ENCODE measurements around the gene HOXB3.
"Not testable (repeated sequence)": the region's sequence is repeated elsewhere in the genome, so short reads cannot be mapped to it uniquely, and the experiment has no call there.

Gene HOXB3

DNA sequence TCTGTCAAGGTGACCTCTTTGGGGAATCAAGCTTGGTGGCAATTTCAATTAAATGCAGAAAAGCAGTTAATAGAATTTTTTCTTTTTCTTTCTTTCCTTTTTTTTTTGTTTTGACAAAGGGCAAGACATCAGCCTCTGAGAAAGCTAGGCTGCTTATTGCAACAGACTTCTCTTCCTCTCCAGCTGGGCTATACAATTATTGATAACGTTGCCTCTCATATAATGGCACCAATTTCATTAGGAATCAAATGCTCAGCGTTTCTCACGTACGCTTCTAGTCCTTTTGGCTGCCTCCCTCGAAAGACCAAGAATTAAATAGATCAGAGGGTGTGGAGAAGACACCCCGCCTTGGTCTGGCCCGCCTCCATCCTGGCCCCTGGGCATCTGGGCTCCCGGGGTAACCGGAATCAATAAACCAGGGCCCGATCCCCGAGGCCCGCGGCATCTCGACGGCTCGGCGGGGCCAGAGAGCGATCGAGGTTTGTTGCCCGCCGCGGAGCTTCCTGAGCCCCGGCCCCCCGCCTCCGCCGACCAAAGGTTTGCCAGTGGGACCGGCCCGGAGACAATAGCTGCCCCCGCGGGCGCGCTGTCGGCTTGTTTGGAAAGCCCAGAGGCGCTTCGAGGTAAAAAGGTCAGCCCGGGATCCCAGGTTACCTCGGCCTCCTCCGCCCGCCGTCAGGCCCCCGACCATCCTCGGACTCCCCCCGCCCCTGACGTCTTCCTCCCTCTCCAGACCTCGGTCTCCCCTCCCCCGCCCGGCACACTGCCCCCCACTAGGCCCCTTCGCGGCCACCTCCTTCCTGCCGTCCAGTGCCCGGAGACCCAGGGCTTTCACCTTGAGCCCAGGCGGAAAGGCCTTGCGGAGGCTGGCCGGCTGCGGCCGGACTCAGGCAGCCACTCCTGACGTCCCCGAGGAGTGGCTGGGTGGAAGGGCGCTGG, 63.2 kb downstream of the HOXB3 start:
- DNase-seq (ENCODE audit: low read depth in 2 of 2) = no peak

DNA sequence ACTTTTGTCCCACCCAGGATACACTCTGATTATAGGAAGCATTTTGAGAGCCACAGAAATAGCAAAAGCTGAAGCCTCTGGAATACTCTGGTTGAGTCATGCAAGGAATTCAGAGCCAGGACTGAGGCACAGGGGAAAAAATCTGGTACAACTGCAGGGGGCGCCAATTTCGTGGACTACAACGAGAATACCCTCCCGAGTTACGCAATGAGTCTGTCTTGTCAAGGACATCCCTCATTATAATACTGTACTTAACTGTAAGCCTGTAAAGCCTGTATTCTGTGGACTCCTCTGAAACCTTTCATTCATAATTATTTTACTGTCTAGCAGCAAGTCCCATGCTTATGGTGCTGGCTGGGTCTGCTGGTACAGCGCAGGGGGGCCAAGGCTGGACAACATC, 67.0 kb downstream of the HOXB3 start:
- no peak for DNase-seq (ENCODE audit: low read depth in 2 of 2)

DNA sequence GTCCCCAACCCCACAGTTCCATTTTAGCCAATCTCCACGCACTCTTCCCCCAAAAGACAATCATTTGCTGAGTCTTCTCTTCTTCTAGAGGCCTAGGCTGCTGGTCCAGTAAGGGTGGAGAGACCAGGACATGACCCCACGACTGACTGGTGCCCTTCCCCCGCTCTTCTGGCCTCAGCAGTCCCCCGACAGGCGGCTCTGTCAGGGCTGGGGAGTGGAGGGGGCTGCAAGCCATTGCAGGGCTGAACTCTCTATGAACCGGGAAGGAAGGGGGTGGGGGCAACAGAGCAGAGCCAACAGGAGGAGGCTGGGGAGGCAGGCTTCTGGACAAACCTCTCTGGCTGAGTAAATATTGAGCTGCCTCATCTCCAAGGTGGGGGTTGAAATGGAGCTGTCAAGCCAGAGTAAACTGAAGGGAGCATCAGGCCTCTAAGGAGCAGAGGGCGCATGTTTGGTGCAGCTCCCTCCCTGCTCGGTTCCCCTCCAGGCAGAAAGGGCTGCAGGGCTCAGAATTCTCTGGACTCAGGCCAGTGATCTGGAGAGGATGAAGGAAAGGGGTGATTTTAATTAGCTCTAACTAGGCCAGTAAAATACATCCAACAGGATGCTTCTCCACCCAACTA, 67.9 kb downstream of the HOXB3 start:
- DNase-seq (ENCODE audit: low read depth in 2 of 2) = no peak

DNA sequence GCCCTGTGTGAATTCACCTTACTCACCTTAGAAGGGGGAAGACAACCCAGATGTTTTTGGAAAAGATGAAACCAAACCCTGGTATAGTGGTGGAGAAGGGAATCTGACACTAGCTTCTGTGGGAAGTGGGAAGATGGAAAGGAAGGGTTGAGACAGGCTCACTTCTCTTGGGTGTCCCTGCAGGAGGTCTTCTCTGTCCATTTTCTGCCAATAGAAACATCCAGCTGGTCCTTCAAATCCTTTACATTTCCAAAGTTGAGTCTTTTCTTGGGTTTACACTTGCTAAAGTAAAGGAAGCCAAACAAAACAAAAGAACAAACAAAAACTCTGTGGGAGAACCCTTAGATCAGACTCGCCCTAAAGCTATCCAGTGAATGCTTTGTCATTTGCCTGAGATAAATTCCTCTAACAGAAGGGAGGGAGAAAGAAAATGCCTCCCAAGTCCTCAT, 69.4 kb downstream of the HOXB3 start:
- DNase-seq (ENCODE audit: low read depth in 2 of 2) = no peak

DNA sequence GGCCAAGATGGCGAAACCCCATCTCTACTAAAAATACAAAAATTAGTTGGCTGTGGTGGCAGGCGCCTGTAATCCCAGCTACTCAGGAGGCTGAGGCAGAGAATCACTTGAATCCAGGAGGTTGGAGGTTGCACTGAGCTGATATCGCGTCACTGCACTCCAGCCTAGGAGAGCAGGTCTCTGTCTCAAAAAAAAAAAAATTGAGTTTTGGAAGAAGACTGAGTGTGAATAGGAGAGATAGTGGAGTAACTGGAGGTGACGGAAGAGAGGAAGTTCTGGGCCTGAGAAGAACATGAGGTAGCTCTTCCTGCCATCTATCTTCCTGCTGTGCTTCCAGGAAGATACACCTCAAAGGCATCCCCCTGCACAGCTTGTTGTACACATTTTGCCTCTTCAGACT, 70.6 kb downstream of the HOXB3 start:
- DNase-seq (ENCODE audit: low read depth in 2 of 2) = no peak

DNA sequence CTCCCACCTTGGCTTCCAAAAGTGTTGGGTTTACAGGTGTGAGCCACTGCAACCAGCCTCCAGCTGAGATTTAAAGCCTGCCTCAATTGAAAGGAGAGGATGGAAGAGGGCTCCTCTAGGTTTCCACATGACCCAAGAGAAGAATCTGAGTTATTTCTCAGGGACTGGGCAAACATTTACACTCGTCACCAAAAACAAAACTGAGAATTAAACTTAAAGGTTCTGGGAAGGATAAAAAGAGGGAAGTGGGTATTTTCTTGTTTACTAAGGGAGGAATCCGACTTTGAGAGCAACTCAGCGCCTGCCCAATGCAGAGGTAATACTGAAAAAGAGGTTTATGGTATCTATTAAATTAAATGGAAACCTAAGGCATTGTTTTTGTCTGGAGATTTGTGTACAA, 72.6 kb downstream of the HOXB3 start:
- no peak for DNase-seq (ENCODE audit: low read depth in 2 of 2)

DNA sequence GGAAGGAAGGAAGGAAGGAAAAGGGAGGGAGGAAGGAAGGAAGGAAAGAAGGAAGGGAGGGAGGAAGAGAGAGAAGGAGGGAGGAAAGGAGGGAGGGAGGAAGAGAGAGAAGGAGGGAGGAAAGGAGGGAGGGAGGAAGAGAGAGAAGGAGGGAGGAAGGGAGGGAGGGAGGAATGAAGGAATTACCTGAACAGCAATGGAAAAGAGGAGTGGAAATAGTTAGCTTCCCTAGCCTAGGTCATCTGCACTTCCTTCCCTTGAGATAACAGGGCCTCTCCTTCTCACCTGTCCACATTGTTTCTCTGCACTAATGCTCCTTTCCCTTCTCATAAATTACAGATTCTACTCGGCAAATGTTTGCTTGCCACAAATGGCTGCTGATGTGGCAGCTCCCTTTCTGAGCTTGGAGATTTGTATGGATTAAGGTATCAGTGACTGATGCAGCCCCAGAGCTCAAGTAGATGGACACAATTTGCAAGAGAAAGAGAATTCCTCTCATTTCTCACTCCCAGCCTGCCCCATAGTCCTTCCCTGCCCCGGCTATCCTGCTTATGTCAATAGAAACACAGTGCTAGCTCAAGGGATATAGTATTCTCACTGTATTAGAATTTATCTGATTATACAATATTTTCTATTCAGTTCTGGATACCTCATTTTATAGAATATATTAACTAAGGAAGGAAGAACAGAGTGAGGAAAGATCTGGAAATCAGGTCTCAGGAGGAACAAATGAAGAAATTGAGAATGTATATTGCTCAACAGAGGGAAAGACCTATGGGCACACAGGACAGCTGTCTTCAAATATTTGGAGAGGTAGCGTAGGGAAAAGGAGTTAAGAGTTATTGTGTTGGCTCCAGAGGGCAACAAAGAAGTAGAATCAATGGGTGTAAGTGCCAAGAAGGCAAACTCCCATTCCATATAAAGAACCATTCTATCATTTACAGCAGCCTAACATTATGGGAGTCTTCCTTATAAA, 73.8 kb downstream of the HOXB3 start:
- no peak for DNase-seq (ENCODE audit: low read depth in 2 of 2)

DNA sequence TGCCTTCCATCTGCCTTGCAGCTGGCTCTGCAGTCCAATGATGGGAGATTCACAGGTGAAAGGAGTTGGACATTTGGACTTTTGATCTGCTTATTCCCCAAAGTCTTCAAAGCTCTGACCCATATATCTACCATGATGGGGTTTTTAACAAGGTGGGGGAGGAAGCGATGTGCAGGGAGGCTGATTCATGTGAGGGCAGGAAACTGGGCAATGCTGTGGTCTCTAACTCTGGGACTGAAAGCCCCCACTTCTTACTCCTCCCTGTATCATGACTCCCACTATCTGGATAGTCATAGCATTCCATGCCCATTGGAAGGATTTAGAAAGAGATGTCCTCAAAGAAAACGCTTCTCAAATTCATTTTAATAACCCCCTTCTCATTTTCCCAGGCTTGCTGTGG, 75.6 kb downstream of the HOXB3 start:
- no peak for DNase-seq (ENCODE audit: low read depth in 2 of 2)

DNA sequence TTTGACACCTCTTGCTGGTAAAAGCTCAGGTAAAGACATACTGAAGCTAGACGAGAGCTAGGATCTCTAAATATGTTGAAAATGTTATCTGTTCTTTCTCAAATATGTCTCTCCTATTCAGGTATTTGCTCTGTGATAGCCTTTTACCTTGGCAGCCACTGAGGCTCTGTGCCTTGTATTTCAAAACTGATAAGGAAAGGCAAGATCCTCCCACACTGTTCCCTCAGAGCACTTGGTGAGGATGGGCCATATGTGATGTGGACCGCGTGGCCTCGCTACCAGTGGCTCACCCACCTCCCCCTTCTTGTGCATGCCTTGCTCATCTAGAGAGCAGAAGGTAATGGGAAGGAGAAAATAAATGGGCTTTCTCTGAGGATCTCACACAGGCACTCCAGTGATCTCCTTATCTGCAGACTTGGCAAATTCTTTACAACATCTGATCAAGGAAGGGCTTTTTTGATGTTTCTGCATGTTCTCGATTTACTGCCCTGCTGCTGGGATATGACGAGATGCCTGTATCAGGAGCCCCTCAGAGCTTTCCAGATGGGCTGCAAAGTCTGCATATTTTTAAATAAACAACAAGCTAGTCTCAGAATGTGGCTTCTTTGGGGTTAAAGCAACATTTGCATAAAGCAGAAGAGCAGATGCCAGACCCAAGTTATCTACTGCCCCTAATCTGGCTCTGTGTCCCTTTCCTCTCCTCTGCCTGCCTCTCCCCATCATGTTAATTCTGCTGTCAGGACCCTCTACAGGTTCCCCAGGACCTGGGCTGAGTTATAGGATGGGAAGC, 76.2 kb downstream of the HOXB3 start:
- DNase-seq (ENCODE audit: low read depth in 2 of 2) = no peak

DNA sequence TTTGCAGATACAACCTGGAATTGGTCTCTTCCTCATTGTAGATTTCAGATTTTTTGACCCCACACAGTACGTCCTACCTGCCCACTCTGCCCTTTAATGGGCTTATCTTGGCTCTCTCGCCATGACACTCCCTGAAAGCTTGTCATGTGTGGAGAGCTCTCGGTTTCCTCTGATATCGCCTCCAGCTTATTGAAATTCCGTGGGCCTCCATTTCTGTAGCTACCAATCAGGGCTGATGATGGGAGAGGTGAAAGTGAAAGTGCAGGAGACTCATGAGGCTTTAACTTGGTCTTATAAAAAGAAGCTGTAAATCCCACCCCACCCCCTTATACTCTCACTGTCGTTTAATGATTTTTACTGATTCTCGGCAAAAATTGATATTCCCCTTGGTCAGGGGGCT, 76.9 kb downstream of the HOXB3 start:
- no peak for DNase-seq (ENCODE audit: low read depth in 2 of 2)

DNA sequence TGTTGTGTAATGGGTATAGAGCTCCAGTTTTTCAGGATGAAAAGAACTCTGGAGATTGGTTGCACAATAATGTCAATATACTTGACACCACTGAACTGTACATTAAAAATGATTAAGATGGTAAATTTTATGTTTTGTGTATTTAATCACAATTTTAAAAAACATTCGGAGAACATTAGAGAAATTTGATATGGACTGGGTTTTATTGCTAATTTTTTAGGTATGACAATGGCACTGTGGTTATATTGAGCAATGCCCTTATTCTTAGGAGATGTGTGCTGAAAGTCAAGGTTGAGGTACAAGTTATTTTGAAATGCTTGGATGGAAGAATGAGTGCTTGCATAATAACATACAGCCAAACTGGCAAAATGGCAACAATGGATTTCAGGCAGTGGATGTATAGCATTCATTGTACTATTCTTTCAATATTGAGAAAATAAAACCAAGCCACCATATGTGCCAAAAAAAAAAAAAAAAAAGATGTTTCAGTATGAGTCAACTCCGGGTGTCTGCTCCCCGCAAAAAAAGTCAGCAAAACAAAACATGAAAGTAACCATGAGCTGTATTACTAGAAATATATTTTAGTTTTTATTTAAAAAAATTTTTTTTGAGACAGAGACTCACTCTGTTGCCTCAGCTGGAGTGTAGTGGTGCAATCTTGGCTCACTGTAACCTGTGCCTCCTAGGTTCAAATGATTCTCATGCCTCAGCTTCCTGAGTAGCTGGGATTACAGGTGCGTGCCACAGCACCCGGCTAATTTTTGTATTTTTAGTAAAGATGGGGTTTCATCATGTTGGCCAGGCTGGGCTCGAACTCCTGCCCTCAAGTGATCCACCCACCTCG, 79.1 kb downstream of the HOXB3 start:
- DNase-seq (ENCODE audit: low read depth in 2 of 2) = no peak

DNA sequence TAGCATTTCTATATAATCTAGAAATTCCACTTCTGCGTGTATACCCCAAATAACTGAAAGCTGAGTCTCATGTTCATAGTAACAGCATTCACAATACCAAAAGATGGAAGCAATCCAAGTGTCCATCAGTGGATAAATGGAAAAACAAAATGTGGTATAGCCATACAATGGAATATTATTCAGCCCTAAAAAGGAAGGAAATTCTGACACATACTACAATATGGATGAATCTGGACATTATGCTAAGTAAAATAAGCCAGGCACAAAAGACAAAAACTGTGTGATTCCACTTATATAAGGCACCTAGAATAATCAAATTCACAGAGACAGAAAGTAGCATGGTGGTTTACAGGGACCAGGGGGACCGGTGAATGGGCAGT, 79.7 kb downstream of the HOXB3 start:
- no peak for DNase-seq (ENCODE audit: low read depth in 2 of 2)

DNA sequence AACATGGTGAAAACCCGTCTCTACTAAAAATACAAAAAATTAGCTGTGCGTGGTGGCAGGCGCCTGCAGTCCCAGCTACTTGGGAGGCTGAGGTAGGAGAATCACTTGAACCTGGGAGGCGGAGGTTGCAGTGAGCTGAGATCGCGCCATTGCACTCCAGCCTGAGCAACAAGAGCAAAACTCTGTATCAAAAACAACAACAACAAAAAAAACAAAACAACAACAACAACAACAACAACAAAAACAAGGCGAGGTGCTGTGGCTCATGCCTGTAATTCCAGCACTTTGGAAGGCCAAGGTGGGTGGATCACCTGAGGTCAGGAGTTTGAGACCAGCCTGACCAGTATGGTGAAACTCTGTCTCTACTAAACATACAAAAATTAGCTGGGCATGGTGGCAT, 80.3 kb downstream of the HOXB3 start:
- DNase-seq (ENCODE audit: low read depth in 2 of 2) = not testable (repeated sequence)

DNA sequence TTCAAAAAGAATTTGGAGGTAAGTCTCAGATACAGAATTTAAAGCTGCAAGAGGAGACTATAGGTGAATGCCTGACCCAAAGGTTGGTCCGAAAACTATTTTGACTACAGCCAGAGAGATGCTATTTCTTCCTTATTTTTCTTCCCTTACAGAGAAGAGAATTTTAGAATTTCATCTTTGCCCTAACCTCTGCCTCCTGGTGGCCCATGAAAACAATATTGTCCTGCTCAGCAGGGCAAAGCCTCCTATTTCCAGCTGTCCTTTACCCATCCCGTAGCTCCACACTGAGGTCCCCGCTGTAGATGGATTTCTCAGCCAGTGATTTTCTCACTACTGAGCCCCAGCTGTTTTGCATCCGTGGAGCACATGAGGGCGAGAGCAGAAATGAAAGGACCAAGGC, 83.8 kb downstream of the HOXB3 start:
- DNase-seq (ENCODE audit: low read depth in 2 of 2) = no peak

DNA sequence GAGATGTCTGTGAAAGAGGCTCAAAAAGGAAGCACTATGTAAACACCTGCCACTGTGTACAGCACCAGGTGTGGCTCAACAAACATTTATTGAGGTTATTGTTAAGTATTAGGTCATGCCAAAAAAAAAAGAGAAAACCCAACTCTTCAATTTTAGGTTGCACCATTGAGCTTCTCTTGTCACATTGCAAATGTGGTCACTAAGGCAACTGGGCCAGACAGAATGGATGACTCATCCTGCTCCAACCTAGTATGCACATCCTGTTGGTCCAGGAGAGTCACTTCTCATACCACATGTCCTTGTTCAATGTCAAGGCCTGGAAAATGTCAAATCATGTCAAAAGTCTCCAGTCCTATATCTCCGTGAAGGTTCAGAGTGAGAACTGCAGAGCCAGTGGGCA, 84.3 kb downstream of the HOXB3 start:
- DNase-seq (ENCODE audit: low read depth in 2 of 2) = no peak

DNA sequence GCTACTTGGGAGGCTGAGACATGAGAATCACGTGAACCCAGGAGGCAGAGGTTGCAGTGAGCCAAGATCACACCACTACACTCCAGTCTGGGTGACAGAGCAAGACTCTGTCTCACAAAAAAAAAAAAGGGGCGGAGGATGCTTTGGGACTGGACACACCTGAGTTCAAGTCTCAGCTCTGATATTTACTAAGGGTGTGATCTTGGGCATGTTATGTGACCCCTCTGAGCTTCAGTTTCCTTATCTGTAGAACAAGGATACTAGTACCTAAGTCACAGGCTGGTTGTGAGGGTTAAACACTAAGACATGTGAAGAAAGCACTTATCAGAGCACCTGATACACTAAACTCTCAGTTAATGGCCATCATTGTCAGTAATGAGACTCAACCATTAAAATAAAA, 85.1 kb downstream of the HOXB3 start:
- no peak for DNase-seq (ENCODE audit: low read depth in 2 of 2)

DNA sequence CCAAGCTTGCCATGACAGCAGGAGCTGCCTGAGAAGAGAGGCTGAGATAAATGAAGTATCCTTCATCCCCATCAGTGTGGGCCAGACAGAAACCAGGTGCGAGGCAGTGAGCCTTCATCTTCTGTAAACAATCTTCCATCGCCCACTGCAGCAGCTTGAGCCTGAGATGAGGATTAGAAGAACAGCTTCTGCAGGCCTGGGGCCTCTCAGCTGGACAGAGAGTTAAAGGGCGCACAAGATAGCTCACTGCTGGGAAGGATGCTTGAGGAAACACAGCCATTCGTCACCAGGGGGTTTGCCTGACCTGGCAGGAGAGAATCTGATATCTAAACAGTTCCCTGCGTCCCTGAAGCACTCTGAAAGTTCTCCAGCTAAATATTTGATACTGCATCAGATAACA, 86.3 kb downstream of the HOXB3 start:
- DNase-seq (ENCODE audit: low read depth in 2 of 2) = no peak

DNA sequence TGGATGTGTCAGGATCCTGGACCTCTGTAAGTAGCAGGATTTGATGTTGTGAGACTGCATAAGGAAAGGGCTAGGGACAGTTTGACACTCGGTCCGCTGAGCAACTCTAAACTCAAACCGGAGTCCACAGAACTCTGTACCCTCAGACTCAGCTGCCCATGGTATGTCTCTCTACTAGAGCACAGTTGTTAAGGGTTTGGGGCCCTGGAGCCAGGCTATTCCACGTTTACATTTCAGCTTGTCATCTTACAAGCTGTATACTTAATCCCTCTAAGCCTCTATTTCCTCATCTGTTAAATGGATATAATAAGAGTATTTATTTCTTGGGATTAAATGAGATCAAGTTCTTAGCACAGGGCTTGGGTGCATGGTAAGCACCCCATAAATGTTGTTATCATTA, 87.1 kb downstream of the HOXB3 start:
- no peak for DNase-seq (ENCODE audit: low read depth in 2 of 2)

DNA sequence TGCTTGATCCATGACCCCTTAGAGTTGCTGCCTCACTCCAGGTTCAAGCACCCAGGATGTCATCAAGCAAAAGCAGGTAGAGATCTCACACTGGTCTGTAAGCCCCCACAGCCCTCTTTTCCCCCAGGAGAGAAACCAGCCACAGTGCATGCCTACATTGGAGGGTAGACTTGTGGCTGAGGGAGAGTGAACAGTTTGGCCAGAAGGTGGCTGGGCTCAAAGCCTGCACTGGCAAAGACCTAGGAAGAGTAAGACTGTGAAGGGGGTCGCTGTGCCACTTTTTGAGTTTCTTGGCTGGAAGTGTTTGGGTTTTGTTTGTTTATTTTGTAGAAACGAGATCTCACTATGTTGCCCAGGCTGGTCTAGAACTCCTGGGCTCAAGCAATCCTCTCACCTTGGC, 87.7 kb downstream of the HOXB3 start:
- DNase-seq (ENCODE audit: low read depth in 2 of 2) = no peak
